DMS153 (cell line): ENCODE results near the gene ADA.

Experiments
- DNase-seq: peaks from one replicate; lab custom pipeline; 2025; lab: John Stamatoyannopoulos, UW

The ADA gene

DNA sequence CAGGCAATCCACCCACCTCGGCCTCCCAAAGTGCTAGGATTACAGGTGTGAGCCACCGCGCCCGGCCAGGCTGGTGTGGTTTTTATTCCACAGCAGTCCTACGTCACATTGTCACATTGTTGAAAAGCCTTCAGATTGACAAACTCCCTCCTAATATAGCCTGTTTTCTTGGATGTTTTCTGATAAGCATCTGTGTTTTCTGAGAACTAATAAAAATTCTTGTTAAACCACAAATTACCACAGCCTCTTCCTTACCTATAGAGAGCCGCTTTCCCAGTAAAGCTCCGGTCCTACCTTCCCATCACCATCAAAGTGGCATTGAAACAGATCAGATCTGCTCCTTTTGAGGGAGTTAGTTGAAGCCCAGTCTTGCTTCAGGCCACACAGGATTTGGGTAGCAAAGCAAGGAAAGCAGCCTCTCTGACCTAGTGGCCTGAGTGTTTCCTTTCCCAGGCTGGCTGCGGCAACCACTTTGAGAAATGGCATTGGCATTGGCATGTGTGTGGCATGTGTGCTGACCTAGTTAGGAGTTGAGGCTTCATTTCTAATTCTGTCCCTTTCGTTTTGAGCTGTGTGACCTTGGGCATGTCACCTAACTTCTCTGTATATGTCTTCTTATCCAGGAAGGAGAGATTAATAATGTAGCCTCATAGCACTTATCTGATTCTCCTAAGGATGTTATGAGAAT, 70.8 kb downstream of the ADA start:
- no peak for DNase-seq

DNA sequence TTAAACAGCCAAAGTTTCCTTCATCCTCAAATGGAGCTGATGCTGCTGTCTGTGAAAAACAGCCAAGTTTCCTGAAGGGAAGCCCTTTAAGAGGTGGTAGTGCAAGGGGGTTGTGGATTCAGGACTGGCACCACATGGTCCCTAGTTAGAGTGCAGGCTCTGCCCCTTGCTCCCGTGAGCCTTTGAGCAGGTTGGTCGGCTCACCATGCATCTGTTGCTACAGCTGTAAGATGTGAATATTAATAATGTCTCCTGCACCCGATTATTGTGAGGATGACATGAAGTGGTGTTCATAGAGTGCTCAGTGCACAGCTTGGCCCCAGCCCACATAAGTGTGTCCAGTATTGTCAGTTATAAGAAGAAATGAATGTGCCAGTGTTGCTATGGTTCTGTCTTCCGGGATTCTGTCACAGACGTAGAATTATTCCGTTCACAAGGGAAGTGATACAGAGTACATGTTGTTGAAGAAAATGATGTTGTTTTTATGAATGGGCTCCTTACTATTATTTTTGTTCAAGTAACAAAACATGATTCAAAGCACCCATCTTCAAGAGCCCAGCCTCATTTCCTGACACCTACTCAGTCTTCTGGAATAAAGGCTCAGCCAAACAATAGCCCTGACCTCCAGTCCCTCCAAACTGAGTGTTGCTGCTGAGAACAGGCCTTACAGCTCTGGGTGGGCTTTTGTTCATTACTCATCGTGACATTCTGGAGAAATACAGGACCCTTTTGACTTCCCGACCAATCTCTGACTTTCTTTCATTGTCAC, 72.0 kb downstream of the ADA start:
- no peak for DNase-seq

DNA sequence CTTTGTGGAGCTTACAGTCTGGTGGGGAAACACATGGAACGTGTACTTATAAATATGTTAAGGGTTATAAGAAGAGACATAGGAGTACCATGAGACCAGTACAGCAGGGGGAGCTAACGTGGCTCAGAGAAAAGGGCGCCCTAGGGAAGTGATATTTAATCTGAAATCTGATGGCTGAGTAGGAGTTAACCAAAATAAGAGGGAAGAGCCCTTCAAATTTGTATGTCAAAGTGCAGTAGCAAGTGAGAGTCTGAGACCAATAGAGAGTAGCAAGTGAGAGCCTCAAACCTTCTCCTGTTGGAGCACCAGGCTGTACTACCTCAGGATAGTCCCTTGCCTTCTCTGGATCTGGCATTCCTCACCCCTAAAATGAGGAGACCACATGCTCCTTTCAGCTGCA, 75.2 kb downstream of the ADA start:
- no peak for DNase-seq

DNA sequence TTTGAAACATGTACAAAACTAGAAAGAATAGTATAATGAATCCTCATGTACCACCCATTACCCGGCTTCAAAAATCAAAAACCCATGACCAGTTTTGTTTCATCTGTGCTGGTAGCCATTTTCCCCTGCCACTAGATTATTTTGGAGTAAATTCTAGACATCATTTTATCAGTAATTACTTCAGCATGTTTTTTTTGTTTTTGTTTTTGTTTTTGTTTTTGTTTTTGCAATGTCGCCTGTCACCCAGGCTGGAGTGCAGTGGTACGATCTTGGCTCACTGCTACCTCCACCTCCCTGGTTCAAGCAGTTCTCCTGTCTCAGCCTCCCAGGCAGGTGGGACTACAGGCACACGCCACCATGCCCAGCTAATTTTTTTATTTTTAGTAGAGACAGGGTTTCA, 77.1 kb downstream of the ADA start:
- DNase-seq, result no peak

DNA sequence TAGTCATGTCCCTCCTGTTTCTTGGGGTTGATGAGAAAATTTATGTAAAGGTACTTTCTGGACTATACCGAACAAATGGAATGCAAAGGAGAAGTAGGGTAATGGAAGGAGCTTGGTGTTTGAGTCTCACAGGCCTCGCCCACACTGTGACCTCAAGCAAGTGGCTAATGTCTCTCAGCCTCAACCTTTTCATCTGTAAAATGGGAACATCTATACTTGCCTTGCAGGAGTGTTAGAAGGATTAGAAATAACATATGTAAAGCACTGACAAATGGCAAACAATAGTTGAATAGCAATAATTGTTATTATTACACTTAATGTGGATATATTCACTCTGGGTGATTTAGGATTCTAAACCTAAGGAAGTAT, 78.0 kb downstream of the ADA start:
- DNase-seq, result no peak

DNA sequence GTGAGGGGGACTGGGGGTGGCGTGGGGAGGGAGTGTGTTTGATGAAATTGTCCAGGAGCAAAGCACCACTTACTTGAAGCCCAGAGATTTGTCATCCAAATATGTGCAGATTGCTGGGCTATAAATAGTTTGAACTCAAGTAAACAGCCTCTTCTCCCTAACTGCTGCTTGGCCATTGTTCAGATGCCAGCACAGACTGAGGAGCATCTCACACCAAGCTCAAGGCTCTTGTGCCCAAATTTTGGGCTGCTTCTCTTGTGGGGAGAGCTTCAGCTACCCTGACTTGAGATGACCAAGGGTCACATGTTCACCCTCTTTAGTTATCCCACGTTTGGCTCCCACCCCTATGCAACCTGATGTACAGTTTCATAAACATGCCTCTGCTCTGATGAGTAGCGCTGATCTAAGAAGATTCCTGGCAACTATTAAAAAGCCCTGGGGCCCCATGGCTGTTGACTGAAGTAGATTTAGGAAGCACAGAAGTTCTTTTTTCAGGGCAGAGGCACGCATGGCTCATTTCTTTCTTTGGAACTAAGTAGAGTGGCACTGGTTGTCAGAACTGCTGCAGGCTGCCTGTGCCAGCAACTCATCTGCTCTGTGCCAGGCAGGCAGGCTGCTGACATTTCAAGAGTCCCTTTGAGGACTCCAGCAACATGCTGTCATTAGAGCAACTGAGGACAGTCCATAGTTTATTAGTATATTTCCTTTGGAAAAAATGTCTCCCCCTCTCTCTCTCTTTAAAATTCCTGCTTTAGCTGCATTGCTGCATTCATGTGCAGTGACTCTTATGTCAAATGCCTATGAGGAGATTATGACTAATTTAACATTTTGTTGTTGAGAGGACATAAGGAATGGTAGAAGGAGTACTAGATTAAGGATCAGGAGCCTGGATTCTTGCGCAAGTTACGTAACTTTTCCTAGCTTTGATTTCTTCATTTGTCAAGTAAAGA, 78.7 kb downstream of the ADA start:
- no peak for DNase-seq

DNA sequence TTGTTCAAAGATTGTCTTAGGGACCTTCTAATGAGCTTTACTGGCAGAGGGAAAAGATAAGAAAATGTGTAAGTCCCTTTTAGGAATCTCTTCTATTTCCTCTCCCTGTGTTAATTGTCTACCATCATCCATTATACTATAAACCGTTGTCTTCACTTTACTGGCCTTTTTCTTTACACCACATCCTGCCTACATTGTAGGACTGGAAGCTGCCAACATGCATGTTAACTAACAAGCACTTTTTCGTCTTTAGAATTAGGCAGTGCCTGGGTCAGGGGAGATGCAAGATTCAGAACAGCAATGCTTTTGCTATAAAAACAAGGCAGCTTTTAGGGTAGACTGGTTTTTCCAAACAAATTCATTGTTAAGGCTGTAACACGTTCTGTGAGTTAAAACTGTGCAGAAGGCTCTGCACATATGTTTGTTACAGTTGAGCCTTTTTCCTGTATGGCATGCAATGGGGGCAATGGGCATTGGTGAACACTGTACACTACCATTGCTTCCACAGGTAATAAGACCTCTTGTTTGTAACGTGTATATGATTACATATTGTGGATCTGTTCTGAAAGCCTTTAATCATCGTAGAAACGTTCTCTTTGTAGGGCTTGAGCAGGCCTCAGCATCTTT, 80.0 kb downstream of the ADA start:
- no peak for DNase-seq

DNA sequence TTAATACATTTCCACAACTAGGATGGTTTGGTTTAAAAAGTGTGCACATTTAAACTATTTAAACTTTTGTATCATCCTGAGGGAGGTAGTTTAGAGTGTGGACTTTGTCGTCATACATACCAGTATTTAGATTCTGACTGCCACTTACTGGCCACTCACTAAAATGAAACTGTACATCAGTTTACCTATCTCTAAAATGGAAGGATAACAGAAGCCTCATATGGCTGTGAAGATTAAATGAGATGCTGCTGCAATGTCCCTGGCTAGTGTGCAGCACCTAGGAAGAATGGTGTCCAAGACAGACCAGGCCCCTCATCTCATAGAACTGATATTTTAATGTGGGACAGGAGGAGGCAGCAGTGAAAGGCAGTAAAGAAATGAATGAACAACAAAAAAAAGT, 81.1 kb downstream of the ADA start:
- no peak for DNase-seq
